ENCODE data around the gene ZFYVE9. TPM values are rescaled to one million over a fixed set of nuclear protein-coding genes. Genes with fewer than 3 reads are reported as not detected.

The ZFYVE9 gene
- total RNA-seq, 1 donor from 2014 or later, result 16.5 TPM

DNA sequence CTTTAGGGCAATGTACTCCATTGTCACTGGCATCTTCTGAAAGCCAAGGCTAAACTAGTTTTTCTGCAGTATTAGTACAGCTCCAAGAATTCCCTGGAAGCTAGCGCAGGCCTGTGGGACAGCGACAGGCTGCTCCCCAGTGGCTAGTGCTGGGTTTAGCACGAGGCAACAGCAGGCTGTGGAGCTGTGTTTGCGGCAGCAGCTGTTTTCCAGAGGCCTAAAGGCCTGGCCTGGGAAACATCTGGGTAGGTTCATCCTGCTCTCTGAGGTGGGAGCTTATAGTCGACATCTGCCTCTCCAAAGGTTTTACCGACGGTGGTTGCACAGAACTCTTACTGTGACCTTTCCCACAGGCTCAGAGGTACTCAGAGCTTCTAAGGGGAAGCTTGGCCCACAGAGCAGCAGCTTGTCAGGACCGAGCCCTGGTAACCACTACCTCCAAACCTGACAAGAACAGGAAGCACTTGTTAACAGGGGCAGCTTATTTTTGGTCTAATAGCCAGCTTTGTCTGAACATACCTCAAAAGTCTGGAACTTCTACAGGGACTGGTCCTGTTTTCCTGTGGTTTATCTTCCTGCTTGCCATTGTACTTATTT is 206.9 kb downstream of the ZFYVE9 start:
- no peak overlapping the region for H3K9ac ChIP-seq (ENCODE audit: low read length)
- H3K36me3 ChIP-seq (ENCODE audit: insufficient read depth, low read length), result peaks cover 10% of the 10 kb centered on the region
- peaks cover 9% of the 10 kb centered on the region for H3K4me1 ChIP-seq (ENCODE audit: insufficient read depth, low read length)
- no peaks in the 10 kb centered on the region for H4K20me1 ChIP-seq (ENCODE audit: insufficient read depth, low read length)
- no peak overlapping the region for H2AFZ ChIP-seq (ENCODE audit: low read depth, low read length)
- no peak for FAIRE-seq
- H3K9me3 Mint-ChIP-seq (ENCODE audit: unreplicated experiment), result no peaks in the 10 kb centered on the region
- no peak overlapping the region for H3K4me3 ChIP-seq (ENCODE audit: insufficient read depth, low read depth, low read length)
- peaks cover 12% of the 10 kb centered on the region for H3K36me3 Mint-ChIP-seq (ENCODE audit: low read depth, unreplicated experiment)
- H3K9me3 ChIP-seq (ENCODE audit: insufficient read depth, low read depth, low read length), result no peaks in the 10 kb centered on the region
- H3K4me3 Mint-ChIP-seq (ENCODE audit: unreplicated experiment), result no peak overlapping the region
- H3K79me2 ChIP-seq (ENCODE audit: insufficient read depth, low read length), result no peaks in the 10 kb centered on the region
- DNase-seq (ENCODE audit: low read depth), result no peak
- peaks cover 14% of the 10 kb centered on the region for H3K4me1 Mint-ChIP-seq (ENCODE audit: low read depth, unreplicated experiment)
- no peaks in the 10 kb centered on the region for H3K27me3 Mint-ChIP-seq (ENCODE audit: low read depth, unreplicated experiment)
- TF ChIP-seq, protein P1, sequence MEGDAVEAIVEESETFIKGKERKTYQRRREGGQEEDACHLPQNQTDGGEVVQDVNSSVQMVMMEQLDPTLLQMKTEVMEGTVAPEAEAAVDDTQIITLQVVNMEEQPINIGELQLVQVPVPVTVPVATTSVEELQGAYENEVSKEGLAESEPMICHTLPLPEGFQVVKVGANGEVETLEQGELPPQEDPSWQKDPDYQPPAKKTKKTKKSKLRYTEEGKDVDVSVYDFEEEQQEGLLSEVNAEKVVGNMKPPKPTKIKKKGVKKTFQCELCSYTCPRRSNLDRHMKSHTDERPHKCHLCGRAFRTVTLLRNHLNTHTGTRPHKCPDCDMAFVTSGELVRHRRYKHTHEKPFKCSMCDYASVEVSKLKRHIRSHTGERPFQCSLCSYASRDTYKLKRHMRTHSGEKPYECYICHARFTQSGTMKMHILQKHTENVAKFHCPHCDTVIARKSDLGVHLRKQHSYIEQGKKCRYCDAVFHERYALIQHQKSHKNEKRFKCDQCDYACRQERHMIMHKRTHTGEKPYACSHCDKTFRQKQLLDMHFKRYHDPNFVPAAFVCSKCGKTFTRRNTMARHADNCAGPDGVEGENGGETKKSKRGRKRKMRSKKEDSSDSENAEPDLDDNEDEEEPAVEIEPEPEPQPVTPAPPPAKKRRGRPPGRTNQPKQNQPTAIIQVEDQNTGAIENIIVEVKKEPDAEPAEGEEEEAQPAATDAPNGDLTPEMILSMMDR (IDR thresholded peaks at IDR 0.05; ENCODE audit: insufficient read depth, low read depth, low read length), result peak; percentile 27
- no peak for TF ChIP-seq EZH2 (IDR thresholded peaks at IDR 0.05; ENCODE audit: insufficient read depth, low read length)
- no peak overlapping the region for H3K27ac Mint-ChIP-seq (ENCODE audit: unreplicated experiment)
- no peak overlapping the region for H3K4me2 ChIP-seq (ENCODE audit: low read length)
- no peaks in the 10 kb centered on the region for H3K27me3 ChIP-seq (ENCODE audit: insufficient read depth, low read length)
- H3K27ac ChIP-seq (ENCODE audit: low read depth, low read length), result no peak overlapping the region

DNA sequence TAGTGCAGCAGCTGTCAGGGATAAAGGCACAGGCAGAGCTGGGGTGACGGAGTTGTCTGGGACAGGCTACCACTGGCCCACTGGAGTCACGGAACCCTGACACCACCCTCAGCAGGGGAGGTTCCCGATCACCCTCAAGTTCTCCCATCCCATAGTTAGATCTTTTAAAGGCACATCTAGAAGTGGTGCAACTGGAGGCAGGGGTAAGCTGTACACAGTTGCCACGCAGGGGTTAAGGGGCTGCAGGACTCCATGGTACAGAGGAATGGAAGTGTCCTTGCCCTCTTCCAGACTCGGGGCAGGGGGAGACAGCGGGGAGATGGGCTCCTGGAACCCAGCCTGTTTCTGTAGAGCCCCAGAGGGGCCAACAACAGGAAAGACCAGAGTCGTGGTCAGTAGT is 210.8 kb downstream of the ZFYVE9 start:
- FAIRE-seq, result no peak
- H3K27me3 Mint-ChIP-seq (ENCODE audit: low read depth, unreplicated experiment), result no peaks in the 10 kb centered on the region
- H3K4me3 Mint-ChIP-seq (ENCODE audit: unreplicated experiment), result no peak overlapping the region
- TF ChIP-seq EZH2 (IDR thresholded peaks at IDR 0.05; ENCODE audit: insufficient read depth, low read length), result no peak
- TF ChIP-seq, protein P1 (IDR thresholded peaks at IDR 0.05; ENCODE audit: insufficient read depth, low read depth, low read length), result no peak
- Histone ChIP-seq H3K27me3 (ENCODE audit: insufficient read depth, low read length) (no peaks in the 10 kb centered on the region), H3K4me2 (ENCODE audit: low read length) (no peak overlapping the region), H2AFZ (ENCODE audit: low read depth, low read length) (no peak overlapping the region), H3K36me3 (ENCODE audit: insufficient read depth, low read length) (peaks cover 41% of the 10 kb centered on the region), H3K4me1 (ENCODE audit: insufficient read depth, low read length) (peaks cover 9% of the 10 kb centered on the region), H3K27ac (ENCODE audit: low read depth, low read length) (no peak overlapping the region), H3K4me3 (ENCODE audit: insufficient read depth, low read depth, low read length) (no peak overlapping the region), H3K79me2 (ENCODE audit: insufficient read depth, low read length) (no peaks in the 10 kb centered on the region), H4K20me1 (ENCODE audit: insufficient read depth, low read length) (peaks cover 13% of the 10 kb centered on the region), H3K9me3 (ENCODE audit: insufficient read depth, low read depth, low read length) (no peaks in the 10 kb centered on the region), H3K9ac (ENCODE audit: low read length) (no peak overlapping the region)
- no peaks in the 10 kb centered on the region for H3K9me3 Mint-ChIP-seq (ENCODE audit: unreplicated experiment)
- H3K27ac Mint-ChIP-seq (ENCODE audit: unreplicated experiment), result no peak overlapping the region
- peaks cover 14% of the 10 kb centered on the region for H3K4me1 Mint-ChIP-seq (ENCODE audit: low read depth, unreplicated experiment)
- DNase-seq (ENCODE audit: low read depth), result no peak
- H3K36me3 Mint-ChIP-seq (ENCODE audit: low read depth, unreplicated experiment), result peaks cover 28% of the 10 kb centered on the region

DNA sequence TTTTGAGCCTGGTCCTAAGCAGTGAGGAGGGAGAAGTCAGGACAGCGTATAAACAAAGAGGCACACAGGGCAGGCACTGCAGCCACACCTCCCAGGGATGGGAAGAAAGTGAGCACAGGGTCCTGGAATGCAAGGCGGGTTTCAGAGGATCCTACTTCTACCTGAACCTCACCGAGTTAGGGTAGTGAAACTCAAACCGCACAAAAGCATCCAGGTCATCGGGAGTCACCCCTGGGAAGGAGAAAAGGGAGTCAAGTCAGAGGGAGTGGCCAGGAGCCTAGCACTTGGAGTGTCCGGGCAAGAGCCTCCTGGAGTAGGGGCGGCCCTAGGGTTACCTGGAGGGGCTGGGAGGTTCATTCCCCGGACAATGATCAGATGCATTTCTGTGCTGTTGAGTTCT is 213.5 kb downstream of the ZFYVE9 start:
- Histone ChIP-seq H4K20me1 (ENCODE audit: insufficient read depth, low read length) (peaks cover 22% of the 10 kb centered on the region), H3K9ac (ENCODE audit: low read length) (no peak overlapping the region), H3K4me2 (ENCODE audit: low read length) (no peak overlapping the region), H3K4me3 (ENCODE audit: insufficient read depth, low read depth, low read length) (no peak overlapping the region), H3K4me1 (ENCODE audit: insufficient read depth, low read length) (peaks cover 9% of the 10 kb centered on the region), H2AFZ (ENCODE audit: low read depth, low read length) (no peak overlapping the region), H3K27me3 (ENCODE audit: insufficient read depth, low read length) (no peaks in the 10 kb centered on the region), H3K9me3 (ENCODE audit: insufficient read depth, low read depth, low read length) (no peaks in the 10 kb centered on the region), H3K36me3 (ENCODE audit: insufficient read depth, low read length) (peaks cover 50% of the 10 kb centered on the region), H3K27ac (ENCODE audit: low read depth, low read length) (no peak overlapping the region), H3K79me2 (ENCODE audit: insufficient read depth, low read length) (no peaks in the 10 kb centered on the region)
- peaks cover 7% of the 10 kb centered on the region for H3K4me1 Mint-ChIP-seq (ENCODE audit: low read depth, unreplicated experiment)
- FAIRE-seq (no peak), DNase-seq (ENCODE audit: low read depth) (no peak)
- no peak overlapping the region for H3K27ac Mint-ChIP-seq (ENCODE audit: unreplicated experiment)
- H3K36me3 Mint-ChIP-seq (ENCODE audit: low read depth, unreplicated experiment), result peaks cover 35% of the 10 kb centered on the region
- no peaks in the 10 kb centered on the region for H3K9me3 Mint-ChIP-seq (ENCODE audit: unreplicated experiment)
- no peak for TF ChIP-seq EZH2 (IDR thresholded peaks at IDR 0.05; ENCODE audit: insufficient read depth, low read length)
- TF ChIP-seq, protein P1 (IDR thresholded peaks at IDR 0.05; ENCODE audit: insufficient read depth, low read depth, low read length), result no peak
- H3K4me3 Mint-ChIP-seq (ENCODE audit: unreplicated experiment), result no peak overlapping the region
- no peaks in the 10 kb centered on the region for H3K27me3 Mint-ChIP-seq (ENCODE audit: low read depth, unreplicated experiment)

Measured in astrocyte (in vitro differentiated cells and primary cell).